Breast epithelium (tissue), 4 donors: ENCODE results near the gene ADA. TPM values are rescaled to one million over a fixed set of nuclear protein-coding genes. Genes with fewer than 3 reads are reported as not detected.

Experiments
- DNase-seq, 2 donors: peaks; one replicate each; pipeline ENCODE4 v3.0.0-alpha.2; 2019; ENCODE audit warnings: low spot score in 2 of 2
- H3K27ac ChIP-seq, 2 donors: fragments of 200-600 bp; sonication (generic) in 1 of 2; one replicate each; pipeline ENCODE4 v1.5.1; 2016 to 2019; ENCODE audit warnings: mild to moderate bottlenecking in 1 of 2
- H3K27me3 ChIP-seq, 2 donors: fragments of 200-600 bp; sonication (generic) in 1 of 2; one replicate each; pipeline versions ENCODE4 v1.5.1 to v1.6.0; 2017 to 2019; ENCODE audit warnings: control low read depth in 1 of 2, mild to moderate bottlenecking in 1 of 2
- H3K36me3 ChIP-seq: fragments of 200-600 bp; one replicate; pipeline ENCODE4 v1.5.1; 2019
- H3K4me1 ChIP-seq, 2 donors: fragments of 200-600 bp; sonication (generic); one replicate each; pipeline ENCODE4 v1.5.1; 2016 to 2019; ENCODE audit warnings: control low read depth in 1 of 2
- H3K4me3 ChIP-seq, 3 donors: fragments of 200-600 bp; sonication (generic); 1 replicate in 2 of 3; 2 replicates in 1 of 3; pipeline ENCODE4 v1.5.1; 2016 to 2019; ENCODE audit warnings: mild to moderate bottlenecking in 3 of 3, moderate library complexity in 2 of 3
- H3K9me3 ChIP-seq, 2 donors: fragments of 200-600 bp; sonication (generic) in 1 of 2; one replicate each; pipeline ENCODE4 v1.5.1; 2016 to 2019; ENCODE audit warnings: control low read depth in 1 of 2
- POLR2A ChIP-seq: fragments of 450-650 bp; IDR thresholded peaks from one replicate; pipeline ENCODE4 v1.6.1; 2016; ENCODE audit warnings: antibody characterized with exemption, mild to moderate bottlenecking, moderate library complexity
- POLR2AphosphoS5 ChIP-seq, 3 donors: sonication (generic); formaldehyde crosslinking; IDR thresholded peaks; one replicate each; pipeline ENCODE4 v1.6.1; 2017; ENCODE audit warnings: antibody characterized with exemption in 3 of 3
- intact Hi-C: fragments of 100-400 bp; cut with DNase I; formaldehyde crosslinking; loops from one replicate; pipeline ENCODE4 v1.15.1; 2023; ENCODE audit warnings: low total_unique reads
- total RNA-seq, 3 donors: library from RNA; depleted of rRNA; stranded (reverse); fragments of >200 nt; gene quantifications; one replicate each; pipeline ENCODE4 v1.1.0, GENCODE V29; 2016
- TF ChIP-seq, protein P1 (sequence below), 3 donors: fragments of 450-650 bp; IDR thresholded peaks; one replicate each; pipeline ENCODE4 v1.5.1; 2016 to 2017; ENCODE audit warnings: antibody characterized with exemption in 3 of 3, mild to moderate bottlenecking in 3 of 3, moderate library complexity in 3 of 3

Gene ADA
- total RNA-seq, 3 donors from 2014 or later, result 5.7 to 46.2 (median 11.5) TPM

DNA sequence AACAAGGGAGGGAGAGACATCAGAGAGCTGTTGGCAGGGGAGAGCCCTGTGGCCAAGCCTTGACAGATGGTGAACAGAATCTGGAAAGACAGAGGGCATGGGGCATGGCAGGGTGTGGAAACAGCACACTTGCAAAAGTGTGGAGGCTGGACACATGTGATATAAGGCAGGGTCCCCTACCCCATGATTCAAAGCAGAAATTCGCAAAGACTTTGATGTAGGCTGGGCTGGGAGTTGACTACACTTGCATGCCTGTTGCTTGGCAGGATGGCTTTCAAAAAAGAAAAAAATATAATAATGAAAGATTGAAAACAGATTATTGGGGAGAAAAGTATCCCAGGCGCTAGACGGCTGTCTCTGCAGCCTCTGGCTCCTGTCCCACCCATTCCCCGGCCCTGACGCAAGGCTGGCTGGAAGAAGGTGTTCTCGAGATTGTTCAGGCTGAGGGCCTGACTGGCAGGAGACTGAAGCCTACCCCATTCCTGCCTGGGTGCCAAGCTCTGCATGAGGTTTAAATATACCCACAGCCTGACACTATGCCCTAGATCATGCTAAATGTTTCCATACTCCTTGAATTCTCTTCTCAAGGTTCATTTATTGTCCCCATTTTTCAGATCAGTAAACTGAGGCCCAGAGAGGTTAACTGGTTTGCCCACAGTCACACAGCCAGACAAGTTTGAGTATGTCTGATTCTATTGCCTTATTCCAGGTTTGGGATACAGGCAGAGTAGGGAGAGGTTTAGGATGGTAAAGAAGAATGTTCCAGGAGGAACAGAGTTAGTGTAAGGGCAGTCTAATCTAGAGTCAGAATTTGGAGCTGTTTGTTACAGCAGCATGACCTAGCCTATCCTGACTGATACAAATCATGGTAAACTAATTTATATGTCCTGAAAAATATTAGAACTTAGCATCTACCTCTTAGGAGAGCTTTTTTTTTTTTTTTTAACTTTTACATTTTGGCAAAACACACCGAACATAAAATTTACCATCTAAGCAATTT lies 40.2 kb upstream of the ADA start:
- H3K4me1 ChIP-seq, result peaks cover 0 to 3% of the 10 kb centered on the region in 2 donors
- H3K27ac ChIP-seq, result peak overlapping the region; percentile 50 to 84
- H3K9me3 ChIP-seq, result no peaks in the 10 kb centered on the region
- H3K36me3 ChIP-seq, result no peaks in the 10 kb centered on the region
- no peak for DNase-seq
- intact Hi-C loops, result no loop called here
- TF ChIP-seq POLR2A (no peak), POLR2AphosphoS5 (IDR thresholded peaks at IDR 0.05) (peak; percentile 14 to 71 (median 62))
- TF ChIP-seq, protein P1, sequence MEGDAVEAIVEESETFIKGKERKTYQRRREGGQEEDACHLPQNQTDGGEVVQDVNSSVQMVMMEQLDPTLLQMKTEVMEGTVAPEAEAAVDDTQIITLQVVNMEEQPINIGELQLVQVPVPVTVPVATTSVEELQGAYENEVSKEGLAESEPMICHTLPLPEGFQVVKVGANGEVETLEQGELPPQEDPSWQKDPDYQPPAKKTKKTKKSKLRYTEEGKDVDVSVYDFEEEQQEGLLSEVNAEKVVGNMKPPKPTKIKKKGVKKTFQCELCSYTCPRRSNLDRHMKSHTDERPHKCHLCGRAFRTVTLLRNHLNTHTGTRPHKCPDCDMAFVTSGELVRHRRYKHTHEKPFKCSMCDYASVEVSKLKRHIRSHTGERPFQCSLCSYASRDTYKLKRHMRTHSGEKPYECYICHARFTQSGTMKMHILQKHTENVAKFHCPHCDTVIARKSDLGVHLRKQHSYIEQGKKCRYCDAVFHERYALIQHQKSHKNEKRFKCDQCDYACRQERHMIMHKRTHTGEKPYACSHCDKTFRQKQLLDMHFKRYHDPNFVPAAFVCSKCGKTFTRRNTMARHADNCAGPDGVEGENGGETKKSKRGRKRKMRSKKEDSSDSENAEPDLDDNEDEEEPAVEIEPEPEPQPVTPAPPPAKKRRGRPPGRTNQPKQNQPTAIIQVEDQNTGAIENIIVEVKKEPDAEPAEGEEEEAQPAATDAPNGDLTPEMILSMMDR (IDR thresholded peaks at IDR 0.05), result no peak
- H3K27me3 ChIP-seq, result no peaks in the 10 kb centered on the region
- H3K4me3 ChIP-seq, result no peak overlapping the region

DNA sequence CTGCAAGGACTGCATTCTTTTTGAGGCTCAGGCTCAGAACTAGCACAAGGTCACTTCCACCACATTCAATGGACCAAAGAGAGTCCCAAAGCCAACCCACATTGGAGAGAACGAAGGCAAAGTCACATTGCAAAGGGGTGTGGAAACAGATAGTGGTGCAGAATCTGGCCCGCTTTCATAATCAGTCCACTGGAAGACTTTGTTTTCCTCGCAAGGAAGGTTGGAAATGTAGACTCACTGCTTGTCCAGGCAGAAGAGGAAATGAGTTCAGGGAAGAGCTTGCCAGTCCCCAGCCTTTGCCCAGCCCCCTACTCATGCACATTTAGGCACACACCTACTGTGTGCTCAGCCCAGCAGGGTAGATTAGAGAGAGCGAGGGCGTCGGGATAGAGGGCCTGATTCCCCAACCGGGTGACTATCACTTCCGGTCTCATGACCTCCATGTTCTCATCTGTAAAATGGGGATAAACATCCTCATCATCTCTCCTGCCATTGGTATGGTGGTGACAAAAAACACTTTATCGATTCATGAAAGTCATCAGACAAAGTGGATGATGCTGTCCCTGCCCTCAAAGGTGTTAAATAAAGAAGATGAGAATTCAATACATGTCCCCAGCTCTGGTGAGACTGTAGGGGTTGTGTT lies 39.4 kb upstream of the ADA start:
- H3K27me3 ChIP-seq, result no peaks in the 10 kb centered on the region
- no peaks in the 10 kb centered on the region for H3K9me3 ChIP-seq
- H3K36me3 ChIP-seq, result no peaks in the 10 kb centered on the region
- intact Hi-C loops, result no loop called here
- DNase-seq, result no peak
- no peaks in the 10 kb centered on the region for H3K4me1 ChIP-seq
- no peak overlapping the region for H3K4me3 ChIP-seq
- H3K27ac ChIP-seq, result peak overlapping the region; percentile 50 to 77
- TF ChIP-seq POLR2AphosphoS5 (IDR thresholded peaks at IDR 0.05), result no peak

DNA sequence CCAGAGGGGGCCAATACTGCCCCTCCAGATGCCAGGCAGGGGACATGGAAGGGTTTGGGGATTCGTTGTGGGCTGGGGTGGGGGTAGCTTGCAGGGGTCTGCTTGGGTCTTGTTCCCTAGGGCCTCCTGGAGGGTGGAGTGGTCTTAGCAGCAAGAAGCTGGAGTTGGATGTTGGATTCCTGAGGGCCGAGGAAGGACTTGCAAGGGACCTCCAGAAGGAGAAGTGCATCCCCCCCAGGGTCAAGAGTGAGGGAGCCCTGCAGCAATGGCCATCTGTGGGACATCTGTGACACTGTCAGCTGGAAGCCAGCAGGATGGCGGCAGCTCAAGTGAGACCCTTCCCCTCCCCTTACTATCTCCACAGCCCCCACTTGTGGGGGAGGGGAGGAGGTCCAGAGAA lies 38.3 kb upstream of the ADA start:
- no peaks in the 10 kb centered on the region for H3K36me3 ChIP-seq
- intact Hi-C loops, result loop anchor here (5.0 to 10.0 kb wide), 2 partner anchors 42 to 175 kb away; no protein-coding TSS in a partner anchor
- H3K27ac ChIP-seq, result peak overlapping the region in 1 of 2 donors; percentile 77
- H3K4me1 ChIP-seq, result no peaks in the 10 kb centered on the region
- DNase-seq, result no peak
- no peak overlapping the region for H3K4me3 ChIP-seq
- H3K9me3 ChIP-seq, result no peaks in the 10 kb centered on the region
- H3K27me3 ChIP-seq, result no peaks in the 10 kb centered on the region
- TF ChIP-seq, protein P1 (IDR thresholded peaks at IDR 0.05), result no peak
- TF ChIP-seq POLR2AphosphoS5 (IDR thresholded peaks at IDR 0.05), result no peak
- TF ChIP-seq POLR2A, result no peak

DNA sequence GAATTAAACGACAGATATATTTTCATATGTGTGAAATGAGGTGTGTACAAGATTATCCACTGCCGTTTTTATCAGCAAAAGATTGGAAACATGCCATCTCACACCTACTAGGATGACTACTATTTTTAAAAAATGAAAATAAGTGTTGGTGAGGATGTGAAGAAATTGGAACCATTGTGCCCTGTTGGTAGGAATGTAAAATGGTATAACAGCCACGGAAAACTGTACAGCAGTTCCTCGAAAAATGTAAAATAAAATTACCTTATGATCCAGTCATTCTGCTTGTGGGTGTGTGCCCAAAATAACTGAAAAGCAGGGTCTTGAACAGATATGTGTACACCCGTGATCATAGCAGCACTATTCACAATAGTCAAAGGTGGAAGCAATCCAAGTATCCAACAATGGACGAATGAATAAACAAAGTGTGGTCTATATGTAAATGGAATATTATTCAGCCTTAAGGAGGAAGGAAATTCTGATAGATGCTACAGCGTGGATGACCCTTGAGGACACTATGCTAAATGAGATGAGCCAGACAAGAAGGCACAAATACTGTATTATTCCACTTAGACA lies 36.6 kb upstream of the ADA start:
- Histone ChIP-seq H3K4me3 (no peak overlapping the region), H3K27ac (no peak overlapping the region), H3K4me1 (no peaks in the 10 kb centered on the region), H3K27me3 (no peaks in the 10 kb centered on the region), H3K36me3 (no peaks in the 10 kb centered on the region), H3K9me3 (no peaks in the 10 kb centered on the region)
- intact Hi-C loops, result loop anchor here (5.0 to 10.0 kb wide), 2 partner anchors 44 to 177 kb away; no protein-coding TSS in a partner anchor
- TF ChIP-seq, protein P1 (IDR thresholded peaks at IDR 0.05), result no peak
- TF ChIP-seq POLR2AphosphoS5 (IDR thresholded peaks at IDR 0.05) (no peak), POLR2A (no peak)
- DNase-seq, result no peak

DNA sequence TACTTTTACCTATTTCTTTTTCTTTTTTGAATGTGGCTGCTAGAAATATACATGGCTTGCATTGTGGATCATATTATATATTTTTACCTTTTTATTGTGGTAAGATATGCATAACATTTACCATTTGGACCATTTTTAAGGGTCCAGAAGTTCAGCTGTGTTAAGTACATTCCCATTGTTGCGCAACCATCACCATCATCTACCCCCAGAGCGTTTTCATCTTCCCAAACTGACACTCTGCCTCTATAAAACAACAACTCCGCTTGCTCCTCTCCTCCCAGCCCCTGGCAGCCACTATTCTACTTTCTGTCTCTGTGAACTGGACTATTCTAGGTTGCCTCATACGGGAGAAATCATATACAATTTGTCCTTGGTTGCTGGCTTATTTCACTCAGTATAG lies 35.4 kb upstream of the ADA start:
- Histone ChIP-seq H3K4me1 (no peaks in the 10 kb centered on the region), H3K27me3 (no peaks in the 10 kb centered on the region), H3K36me3 (no peaks in the 10 kb centered on the region), H3K4me3 (no peak overlapping the region), H3K9me3 (no peaks in the 10 kb centered on the region), H3K27ac (no peak overlapping the region)
- intact Hi-C loops, result loop anchor here (5.0 to 10.0 kb wide), 2 partner anchors 45 to 178 kb away; no protein-coding TSS in a partner anchor
- no peak for DNase-seq
- TF ChIP-seq POLR2A (no peak), POLR2AphosphoS5 (IDR thresholded peaks at IDR 0.05) (no peak)
- TF ChIP-seq, protein P1 (IDR thresholded peaks at IDR 0.05), result no peak
